Measurements from ENCODE around the gene DNAAF5.

DNA sequence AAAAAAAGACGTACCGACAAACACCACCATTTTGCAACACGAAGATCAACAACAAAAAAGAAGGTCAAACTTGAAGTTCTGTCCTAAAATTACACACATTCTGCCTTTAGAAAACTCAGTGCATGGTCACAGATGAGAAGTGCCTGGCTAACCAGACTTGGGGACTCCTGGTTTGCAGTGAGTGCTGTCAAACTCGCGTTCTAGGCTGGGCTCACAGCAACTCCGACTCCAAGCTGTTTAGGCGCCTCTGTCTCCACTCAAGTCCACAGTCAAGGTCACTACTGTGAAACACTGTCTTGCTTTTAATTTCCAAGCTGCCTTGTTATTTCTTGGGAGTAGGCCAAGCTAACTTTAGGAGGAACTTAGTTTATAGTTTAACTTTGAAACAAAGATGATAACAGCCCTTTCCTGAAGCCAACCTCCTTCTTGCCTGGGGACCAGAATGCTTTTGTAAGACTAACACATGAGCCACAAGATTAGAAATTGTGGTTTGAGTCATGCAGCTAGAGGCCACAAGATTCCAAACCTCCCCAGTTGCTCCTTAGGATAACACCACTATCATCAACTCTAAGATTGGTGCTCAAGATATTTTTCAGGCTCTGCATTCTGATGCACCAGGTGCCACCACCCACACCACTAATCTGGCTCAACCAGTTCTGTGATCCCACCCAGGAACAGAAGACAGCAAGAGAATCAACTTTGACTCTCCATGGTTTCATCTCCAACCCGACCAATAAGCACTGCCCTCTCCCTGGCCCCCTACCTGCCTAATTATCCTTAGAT lies 1.1 kb upstream of the DNAAF5 start:
- no peak for TF ChIP-seq CTCF (conservative IDR thresholded peaks at IDR 0.05; ENCODE audit: low read length)
- no peak for TF ChIP-seq EZH2phosphoT487 (IDR thresholded peaks at IDR 0.05; ENCODE audit: borderline replicate concordance, low read depth, low read length)
